ENCODE measurements around the gene MSI2. TPM values are rescaled to one million over a fixed set of nuclear protein-coding genes. Genes with fewer than 3 reads are reported as not detected.

MSI2 gene
- polyA plus RNA-seq, 1 of the 3 experiments (the other 2 are of a cell fraction), result 24.1 TPM

- Histone ChIP-seq H2AFZ (ENCODE audit: low read depth) (no peak overlapping the region), H3K36me3 (replicated peaks in 1 of 2; ENCODE audit: control insufficient read depth in 1 of 2, insufficient read depth in 2 of 2, low read length in 1 of 2) (peaks cover 0 to 13% of the 10 kb centered on the region in 2 experiments), H3K4me2 (no peak overlapping the region), H3K27me3 (ENCODE audit: insufficient read depth) (no peaks in the 10 kb centered on the region), H3K9me2 (no peaks in the 10 kb centered on the region), H3K4me1 (ENCODE audit: control insufficient read depth in 1 of 2, insufficient read depth in 2 of 2, low read depth in 1 of 2, low read length in 1 of 2) (peaks cover 12 to 41% of the 10 kb centered on the region in 2 experiments), H3K4me3 (ENCODE audit: low read depth in 2 of 2, low read length in 1 of 2) (no peak overlapping the region), H3K27ac (ENCODE audit: low read depth in 2 of 2, low read length in 1 of 2) (peak overlapping the region in 1 of 2 experiments; percentile 16; a peak in 1 of 4 replicates), H3F3A (replicated peaks; ENCODE audit: insufficient read depth) (peaks cover 2% of the 10 kb centered on the region), H3K9me3 (no peaks in the 10 kb centered on the region), H3K79me2 (ENCODE audit: insufficient read depth) (no peaks in the 10 kb centered on the region), H4K20me1 (ENCODE audit: insufficient read depth) (no peaks in the 10 kb centered on the region), H3K9ac (no peak overlapping the region)
- ChIA-PET POLR2A (interaction anchor here (0.7 kb wide), 1 partner anchor 787 kb away, joined by 3 read pairs; no protein-coding TSS in a partner anchor), CTCF (interaction anchor here (0.7 to 11.2 kb wide), 3 partner anchors 30 to 481 kb away, joined by 3 to 100 read pairs (median 8); no protein-coding TSS in a partner anchor)
- TF ChIP-seq EP300 (IDR thresholded peaks at IDR 0.05; ENCODE audit: borderline replicate concordance in 1 of 2, low read depth in 1 of 2, low read length in 1 of 2) (no peak), USF1 (IDR thresholded peaks at IDR 0.05; ENCODE audit: borderline replicate concordance, low read depth) (no peak), YY1 (IDR thresholded peaks at IDR 0.05; ENCODE audit: low read depth) (no peak), RCOR1 (IDR thresholded peaks at IDR 0.05; ENCODE audit: low read length) (no peak), TCF12 (IDR thresholded peaks at IDR 0.05) (no peak), PBX3 (IDR thresholded peaks at IDR 0.05) (no peak), IRF3 (IDR thresholded peaks at IDR 0.05; ENCODE audit: low read depth, low read length) (no peak), ZBTB33 (IDR thresholded peaks at IDR 0.05; ENCODE audit: borderline replicate concordance, low read depth) (no peak), TAF1 (IDR thresholded peaks at IDR 0.05; ENCODE audit: borderline replicate concordance, low read depth, low read length) (no peak), POLR2AphosphoS5 (IDR thresholded peaks at IDR 0.05; ENCODE audit: low read depth, low read length) (no peak), NRF1 (IDR thresholded peaks at IDR 0.05; ENCODE audit: low read depth, low read length) (no peak)
- 96% methylated on average over 9 of the region's 9 CpGs for WGBS (ENCODE audit: low lambda C conversion rate)
- DNase-seq, result no peak
These were observed 372.1 kb downstream of the MSI2 start for GRCh38 chr17:57628421-57628820.

- DNase-seq, result no peak
- H3K9ac ChIP-seq, result no peak overlapping the region
- no peak overlapping the region for H3K4me3 ChIP-seq (ENCODE audit: low read depth in 2 of 2, low read length in 1 of 2)
- POLR2A ChIA-PET, result no interaction called here
- H3K4me1 ChIP-seq (ENCODE audit: control insufficient read depth in 1 of 2, insufficient read depth in 2 of 2, low read depth in 1 of 2, low read length in 1 of 2), result peaks cover 2 to 31% of the 10 kb centered on the region in 2 experiments
- no peak overlapping the region for H3K4me2 ChIP-seq
- peaks cover 0 to 13% of the 10 kb centered on the region in 2 experiments for H3K36me3 ChIP-seq (replicated peaks in 1 of 2; ENCODE audit: control insufficient read depth in 1 of 2, insufficient read depth in 2 of 2, low read length in 1 of 2)
- H2AFZ ChIP-seq (ENCODE audit: low read depth), result no peak overlapping the region
- no peaks in the 10 kb centered on the region for H4K20me1 ChIP-seq (ENCODE audit: insufficient read depth)
- no peaks in the 10 kb centered on the region for H3K9me3 ChIP-seq
- CTCF ChIA-PET, result interaction anchor here (0.7 to 11.2 kb wide), 4 partner anchors 10 to 154 kb away, joined by 3 to 100 read pairs (median 8); no protein-coding TSS in a partner anchor
- H3K9me2 ChIP-seq, result no peaks in the 10 kb centered on the region
- H3F3A ChIP-seq (replicated peaks; ENCODE audit: insufficient read depth), result no peaks in the 10 kb centered on the region
- H3K27me3 ChIP-seq (ENCODE audit: insufficient read depth), result no peaks in the 10 kb centered on the region
- no peaks in the 10 kb centered on the region for H3K79me2 ChIP-seq (ENCODE audit: insufficient read depth)
- H3K27ac ChIP-seq (ENCODE audit: low read depth in 2 of 2, low read length in 1 of 2), result peak overlapping the region in 1 of 2 experiments; percentile 11; a peak in 1 of 4 replicates
- over 99% methylated on average over 8 of the region's 8 CpGs for WGBS (ENCODE audit: low lambda C conversion rate)
- TF ChIP-seq RFX5 (IDR thresholded peaks at IDR 0.05; ENCODE audit: low read length) (no peak), PBX3 (IDR thresholded peaks at IDR 0.05) (no peak), REST (IDR thresholded peaks at IDR 0.05; ENCODE audit: low read depth, low read length) (no peak), USF1 (IDR thresholded peaks at IDR 0.05; ENCODE audit: borderline replicate concordance, low read depth) (no peak), TCF12 (IDR thresholded peaks at IDR 0.05) (no peak), MEF2A (IDR thresholded peaks at IDR 0.05; ENCODE audit: borderline replicate concordance, low read depth) (no peak), CHD2 (IDR thresholded peaks at IDR 0.05; ENCODE audit: low read length, partially characterized antibody) (no peak)
These were observed 373.1 kb downstream of the MSI2 start for GRCh38 chr17:57629470-57629869.
